ENCODE results near the gene ANKRA2.

- no peak for TF ChIP-seq CTCF (IDR thresholded peaks at IDR 0.05; ENCODE audit: extremely low read depth in 1 of 2, insufficient read depth in 1 of 2, low read depth in 1 of 2, low read length in 2 of 2)
- no peak for TF ChIP-seq POLR2A (IDR thresholded peaks at IDR 0.05; ENCODE audit: low read depth, low read length)
- no peak for TF ChIP-seq MAX (IDR thresholded peaks at IDR 0.05; ENCODE audit: insufficient read depth, insufficient read length)
- no peak for TF ChIP-seq EZH2 (IDR thresholded peaks at IDR 0.05; ENCODE audit: borderline replicate concordance, low read depth, low read length, severe bottlenecking)
- TF ChIP-seq POLR2AphosphoS5 (IDR thresholded peaks at IDR 0.05; ENCODE audit: insufficient read depth, low read depth, low read length) = no peak
- no peak for TF ChIP-seq JUN (IDR thresholded peaks at IDR 0.05; ENCODE audit: borderline replicate concordance, insufficient read depth, insufficient read length, low read depth)
- no peak for TF ChIP-seq FOS (IDR thresholded peaks at IDR 0.05; ENCODE audit: borderline replicate concordance, insufficient read depth, low read length)
Measured at GRCh38 chr5:73532195-73532594, 33.2 kb downstream of the ANKRA2 start.
